Adipose tissue (tissue), 3 donors: ENCODE data around the gene RAB8A. TPM values are rescaled to one million over a fixed set of nuclear protein-coding genes. Genes with fewer than 3 reads are reported as not detected.

ENCODE experiments used
- H3K27ac ChIP-seq: one replicate; pipeline ENCODE4 v1.5.1; 2013; ENCODE audit warnings: low read depth, low read length
- WGBS, 3 donors: extraction: QIAGEN DNeasy Blood & Tissue Kit; methylation state at CpG; one replicate each; pipeline ENCODE4 v1.1.7; 2013; 5-methylcytosine and 5-hydroxymethylcytosine counted together
- polyA plus RNA-seq, 3 donors: library from polyadenylated mRNA; stranded (reverse); fragments of 200-250 nt; gene quantifications; one replicate each; pipeline ENCODE4 v1.2.3, GENCODE V29; 2013
- donor health status: healthy with polysubstance abuse.
- donor health status: Bipolar disorder and iron deficiency.
- donor health status: healthy.

Gene RAB8A
- polyA plus RNA-seq, 3 donors = 20.8 to 31.9 (median 27.8) TPM

- WGBS, 3 donors = 90 to 97% (median 91%) methylated on average over 20 to 21 of the region's 21 CpGs
- H3K27ac ChIP-seq = no peak overlapping the region
Measured at GRCh38 chr19:16127776-16128371, 16.2 kb downstream of the RAB8A start.

GRCh38 chr19:16131648-16132047 is 20.0 kb downstream of the RAB8A start:
- H3K27ac ChIP-seq = no peak overlapping the region
- WGBS, 3 donors = 96 to 100% (median 98%) methylated on average over 3 of the region's 3 CpGs

GRCh38 chr19:16133818-16134217 is 22.1 kb downstream of the RAB8A start:
- WGBS, 3 donors = 86 to 97% (median 96%) methylated on average over 4 of the region's 4 CpGs
- no peak overlapping the region for H3K27ac ChIP-seq

GRCh38 chr19:16134510-16134909 is 22.8 kb downstream of the RAB8A start:
- H3K27ac ChIP-seq = no peak overlapping the region
- 58 to 86% (median 72%) methylated on average over 7 of the region's 7 CpGs for WGBS, 3 donors

- no peak overlapping the region for H3K27ac ChIP-seq
- 65 to 90% (median 76%) methylated on average over 4 of the region's 4 CpGs for WGBS, 3 donors
Measured at GRCh38 chr19:16135430-16136127, 23.9 kb downstream of the RAB8A start.

GRCh38 chr19:16136185-16136999 is 24.7 kb downstream of the RAB8A start:
- WGBS, 3 donors = 35 to 53% (median 52%) methylated on average over 16 of the region's 16 CpGs
- no peak overlapping the region for H3K27ac ChIP-seq

- 35 to 73% (median 41%) methylated on average over 13 of the region's 13 CpGs for WGBS, 3 donors
- no peak overlapping the region for H3K27ac ChIP-seq
Measured at GRCh38 chr19:16139752-16140151, 28.1 kb downstream of the RAB8A start.

GRCh38 chr19:16141043-16141442 is 29.4 kb downstream of the RAB8A start:
- no peak overlapping the region for H3K27ac ChIP-seq
- WGBS, 3 donors = 37 to 79% (median 46%) methylated on average over 4 of the region's 4 CpGs

- WGBS, 3 donors = 68 to 94% (median 69%) methylated on average over 9 of the region's 9 CpGs
- no peak overlapping the region for H3K27ac ChIP-seq
Measured at GRCh38 chr19:16142032-16142580, 30.4 kb downstream of the RAB8A start.

- 22 to 31% (median 23%) methylated on average over 13 of the region's 13 CpGs for WGBS, 3 donors
Measured at GRCh38 chr19:16143399-16144215, 31.9 kb downstream of the RAB8A start, which contains the start of gene HSH2D. Gene HSH2D, plus strand, starts transcription at chr19:16143685. Its CDS starts 5,066 bp downstream, at chr19:16148751.

GRCh38 chr19:16144216-16144581 is 32.5 kb downstream of the RAB8A start:
- WGBS, 3 donors = 47 to 67% (median 47%) methylated on average over 1 of the region's 1 CpG
- no peak overlapping the region for H3K27ac ChIP-seq

More at GRCh38 chr19:16143399-16144215, 31.9 kb downstream of the RAB8A start, which contains the start of gene HSH2D:
- H3K27ac ChIP-seq = no peak within 1 kb of the TSS

GRCh38 chr19:16146112-16146511 is 34.4 kb downstream of the RAB8A start:
- no peak overlapping the region for H3K27ac ChIP-seq
- WGBS, 3 donors = 58 to 84% (median 60%) methylated on average over 5 of the region's 5 CpGs

- no peak overlapping the region for H3K27ac ChIP-seq
- 54 to 67% (median 61%) methylated on average over 8 of the region's 8 CpGs for WGBS, 3 donors
Measured at GRCh38 chr19:16148443-16149229, 36.9 kb downstream of the RAB8A start.

- 73 to 85% (median 81%) methylated on average over 11 of the region's 11 CpGs for WGBS, 3 donors
- H3K27ac ChIP-seq = no peak overlapping the region
Measured at GRCh38 chr19:16153582-16154336, 42.1 kb downstream of the RAB8A start.

- WGBS, 3 donors = 91 to 97% (median 92%) methylated on average over 8 of the region's 8 CpGs
- H3K27ac ChIP-seq = no peak overlapping the region
Measured at GRCh38 chr19:16154557-16154956, 42.9 kb downstream of the RAB8A start.

GRCh38 chr19:16155128-16155527 is 43.4 kb downstream of the RAB8A start:
- H3K27ac ChIP-seq = no peak overlapping the region
- 83 to 100% (median 88%) methylated on average over 1 of the region's 1 CpG for WGBS, 3 donors

GRCh38 chr19:16156904-16157303 is 45.2 kb downstream of the RAB8A start:
- H3K27ac ChIP-seq = no peak overlapping the region
- 64 to 87% (median 68%) methylated on average over 6 of the region's 6 CpGs for WGBS, 3 donors
